ENCODE data around the gene GRHL1. TPM values are rescaled to one million over a fixed set of nuclear protein-coding genes. Genes with fewer than 3 reads are reported as not detected.

GRHL1 gene
- total RNA-seq, 1 experiment from 2014 or later, result 2.5 TPM

DNA sequence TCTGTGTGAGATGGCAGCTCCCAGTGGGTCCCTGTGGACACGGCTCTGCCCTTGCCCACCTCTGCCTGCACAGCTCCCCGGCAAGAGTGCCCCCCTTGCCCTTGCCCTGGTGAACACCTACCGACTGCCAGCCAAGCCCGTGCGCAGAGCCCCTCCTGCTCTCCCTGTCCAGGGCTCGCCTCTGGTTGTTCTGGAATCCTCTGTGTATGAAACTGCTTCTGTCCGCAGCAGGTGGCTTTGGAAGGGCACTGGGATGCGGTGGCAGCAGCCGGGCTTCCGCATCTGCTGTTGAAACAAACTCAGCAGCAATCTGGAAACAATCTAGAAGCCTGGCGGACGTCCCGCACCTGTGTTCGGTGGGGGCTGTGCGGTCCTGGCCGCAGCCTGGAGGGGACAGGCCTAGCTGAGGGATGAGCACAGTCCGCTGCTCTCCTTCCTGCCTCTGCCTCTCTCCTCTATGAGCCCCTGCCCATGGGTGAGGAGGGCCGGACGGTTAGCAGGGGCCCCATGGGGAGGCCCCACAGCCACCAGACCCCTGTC is 57.8 kb downstream of the GRHL1 start:
- Histone ChIP-seq H3K4me2 (ENCODE audit: insufficient read depth, insufficient read length, low read length) (no peak overlapping the region), H3K9ac (ENCODE audit: extremely low read depth, insufficient read length, low read length) (no peak overlapping the region), H3K79me2 (ENCODE audit: insufficient read depth, low read length) (no peaks in the 10 kb centered on the region), H3K79me1 (ENCODE audit: insufficient read depth, low read depth, low read length, poor library complexity, severe bottlenecking) (no peaks in the 10 kb centered on the region), H2AK5ac (ENCODE audit: insufficient read length, low read length) (no peak overlapping the region), H3K27ac (ENCODE audit: insufficient read length, low read depth, low read length) (no peak overlapping the region), H3K4me1 (ENCODE audit: insufficient read depth, low read length) (no peaks in the 10 kb centered on the region), H3K14ac (ENCODE audit: insufficient read depth, low read length) (no peak overlapping the region; the same call in 1 of the 2 replicates), H2BK12ac (ENCODE audit: insufficient read length, low read depth, low read length) (no peak overlapping the region), H2BK5ac (ENCODE audit: insufficient read length, low read length) (no peak overlapping the region), H3K23ac (ENCODE audit: insufficient read length, low read depth, low read length) (no peak overlapping the region), H3K23me2 (ENCODE audit: insufficient read length, low read depth, low read length, poor library complexity, severe bottlenecking) (no peaks in the 10 kb centered on the region), H4K20me1 (ENCODE audit: control insufficient read depth, insufficient read depth, insufficient read length) (no peaks in the 10 kb centered on the region), H2BK15ac (ENCODE audit: low read depth, low read length) (no peak overlapping the region), H4K5ac (ENCODE audit: insufficient read length, low read depth, low read length) (no peak overlapping the region), H3K9me3 (ENCODE audit: control insufficient read depth, low read depth, low read length) (no peaks in the 10 kb centered on the region), H2BK120ac (ENCODE audit: low read depth, low read length, poor library complexity, severe bottlenecking) (no peak overlapping the region), H3K4ac (ENCODE audit: low read depth, low read length) (no peak overlapping the region), H2AFZ (ENCODE audit: low read length) (no peak overlapping the region), H3K56ac (ENCODE audit: insufficient read length, low read depth, low read length) (no peak overlapping the region), H4K8ac (replicated peaks; ENCODE audit: insufficient read length, low read depth, low read length) (no peak overlapping the region), H3K18ac (ENCODE audit: insufficient read length, low read depth, low read length) (no peak overlapping the region), H3K27me3 (ENCODE audit: insufficient read depth, low read length) (no peaks in the 10 kb centered on the region), H2BK20ac (ENCODE audit: low read depth, low read length, poor library complexity, severe bottlenecking) (no peak overlapping the region), H3T11ph (ENCODE audit: low read length) (no peak overlapping the region), H4K91ac (ENCODE audit: insufficient read length, low read depth, low read length) (no peak overlapping the region)
- H3K9me3 Mint-ChIP-seq, result no peaks in the 10 kb centered on the region
- H3K27ac Mint-ChIP-seq, result no peak overlapping the region
- H3K4me3 Mint-ChIP-seq, result no peak overlapping the region
- no peaks in the 10 kb centered on the region; the same call in 1 of the 2 replicates for H3K27me3 Mint-ChIP-seq (ENCODE audit: low read depth)
- no peaks in the 10 kb centered on the region for H3K36me3 Mint-ChIP-seq (ENCODE audit: insufficient read depth in 1 of 3, low read depth in 3 of 3)
- DNase-seq, result no peak
- TF ChIP-seq, protein P1, sequence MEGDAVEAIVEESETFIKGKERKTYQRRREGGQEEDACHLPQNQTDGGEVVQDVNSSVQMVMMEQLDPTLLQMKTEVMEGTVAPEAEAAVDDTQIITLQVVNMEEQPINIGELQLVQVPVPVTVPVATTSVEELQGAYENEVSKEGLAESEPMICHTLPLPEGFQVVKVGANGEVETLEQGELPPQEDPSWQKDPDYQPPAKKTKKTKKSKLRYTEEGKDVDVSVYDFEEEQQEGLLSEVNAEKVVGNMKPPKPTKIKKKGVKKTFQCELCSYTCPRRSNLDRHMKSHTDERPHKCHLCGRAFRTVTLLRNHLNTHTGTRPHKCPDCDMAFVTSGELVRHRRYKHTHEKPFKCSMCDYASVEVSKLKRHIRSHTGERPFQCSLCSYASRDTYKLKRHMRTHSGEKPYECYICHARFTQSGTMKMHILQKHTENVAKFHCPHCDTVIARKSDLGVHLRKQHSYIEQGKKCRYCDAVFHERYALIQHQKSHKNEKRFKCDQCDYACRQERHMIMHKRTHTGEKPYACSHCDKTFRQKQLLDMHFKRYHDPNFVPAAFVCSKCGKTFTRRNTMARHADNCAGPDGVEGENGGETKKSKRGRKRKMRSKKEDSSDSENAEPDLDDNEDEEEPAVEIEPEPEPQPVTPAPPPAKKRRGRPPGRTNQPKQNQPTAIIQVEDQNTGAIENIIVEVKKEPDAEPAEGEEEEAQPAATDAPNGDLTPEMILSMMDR (conservative IDR thresholded peaks at IDR 0.05), result no peak
- H3K4me1 Mint-ChIP-seq, result peaks cover 0 to 4% of the 10 kb centered on the region in 2 experiments; a peak in 1 of 4 replicates
- WGBS (ENCODE audit: extremely low coverage, insufficient read length, low lambda C conversion rate), result no CpG with 5 or more reads among the region's 19 CpGs
